ENCODE data around the gene KIRREL3.

KIRREL3 gene

GRCh38 chr11:126997196-126997595, 3.4 kb downstream of the KIRREL3 start:
- DNase-seq (no peak), ATAC-seq (no peak)

GRCh38 chr11:126996036-126996804, 4.3 kb downstream of the KIRREL3 start:
- ATAC-seq, result no peak
- DNase-seq, result no peak

GRCh38 chr11:126993599-126993998, 7.0 kb downstream of the KIRREL3 start:
- DNase-seq (no peak), ATAC-seq (no peak)

- ATAC-seq, result no peak
- no peak for DNase-seq
Measured at GRCh38 chr11:126992804-126993111, 7.8 kb downstream of the KIRREL3 start.

- DNase-seq (no peak), ATAC-seq (no peak)
Measured at GRCh38 chr11:126992065-126992803, 8.3 kb downstream of the KIRREL3 start.

- no peak for DNase-seq
- ATAC-seq, result no peak
Measured at GRCh38 chr11:126991596-126991995, 9.0 kb downstream of the KIRREL3 start.

GRCh38 chr11:126990716-126991480, 9.7 kb downstream of the KIRREL3 start:
- no peak for ATAC-seq
- no peak for DNase-seq

GRCh38 chr11:126989942-126990715, 10.4 kb downstream of the KIRREL3 start:
- DNase-seq, result peak; percentile 66
- peak; percentile 34 for ATAC-seq

GRCh38 chr11:126988655-126989054, 11.9 kb downstream of the KIRREL3 start:
- no peak for DNase-seq
- ATAC-seq, result no peak

GRCh38 chr11:126981635-126982034, 18.9 kb downstream of the KIRREL3 start:
- no peak for ATAC-seq
- no peak for DNase-seq

- ATAC-seq (no peak), DNase-seq (no peak)
Measured at GRCh38 chr11:126978911-126979310, 21.7 kb downstream of the KIRREL3 start.

- no peak for DNase-seq
- ATAC-seq, result no peak
Measured at GRCh38 chr11:126978165-126978564, 22.4 kb downstream of the KIRREL3 start.

GRCh38 chr11:126973051-126973450, 27.5 kb downstream of the KIRREL3 start:
- no peak for ATAC-seq
- no peak for DNase-seq

GRCh38 chr11:126971305-126971704, 29.3 kb downstream of the KIRREL3 start:
- DNase-seq, result no peak
- ATAC-seq, result no peak

- ATAC-seq (no peak), DNase-seq (no peak)
Measured at GRCh38 chr11:126969865-126970479, 30.6 kb downstream of the KIRREL3 start.

GRCh38 chr11:126968915-126969314, 31.7 kb downstream of the KIRREL3 start:
- peak; percentile 3 for DNase-seq

GRCh38 chr11:126965331-126965730, 35.2 kb downstream of the KIRREL3 start:
- no peak for ATAC-seq
- no peak for DNase-seq

More at GRCh38 chr11:126968915-126969314, 31.7 kb downstream of the KIRREL3 start:
- no peak for ATAC-seq

GRCh38 chr11:126963603-126964363, 36.8 kb downstream of the KIRREL3 start:
- DNase-seq (no peak), ATAC-seq (no peak)

GRCh38 chr11:126963115-126963514, 37.5 kb downstream of the KIRREL3 start:
- DNase-seq (no peak), ATAC-seq (no peak)

GRCh38 chr11:126959700-126960099, 40.9 kb downstream of the KIRREL3 start:
- ATAC-seq (no peak), DNase-seq (no peak)

- ATAC-seq (no peak), DNase-seq (no peak)
Measured at GRCh38 chr11:126956635-126957034, 43.9 kb downstream of the KIRREL3 start.

Data from stimulated activated naive CD8-positive, alpha-beta T cell treated with anti-CD3 and anti-CD28 coated beads, Interleukin-15, Interleukin-2, amounts not matched to agents 100 U/mL and 50 U/mL, for 24 hours (primary cell).